NCI-H187 (cell line): Measurements from ENCODE around the gene PARP1.

Experiments used
- DNase-seq, 2 experiments: peaks; one replicate each; lab custom pipeline; 2025; lab: John Stamatoyannopoulos, UW

The PARP1 gene

GRCh38 chr1:226373376-226373775, 34.5 kb downstream of the PARP1 start:
- no peak for DNase-seq

- DNase-seq, result no peak
Observed at GRCh38 chr1:226372885-226373284, 35.0 kb downstream of the PARP1 start.

- DNase-seq, result no peak
Observed at GRCh38 chr1:226371866-226372490, 35.9 kb downstream of the PARP1 start.

- DNase-seq, result no peak
Observed at GRCh38 chr1:226371027-226371694, 36.7 kb downstream of the PARP1 start.

GRCh38 chr1:226370144-226370923, 37.6 kb downstream of the PARP1 start:
- no peak for DNase-seq

- no peak for DNase-seq
Observed at GRCh38 chr1:226369110-226369509, 38.8 kb downstream of the PARP1 start.

GRCh38 chr1:226366290-226366689, 41.6 kb downstream of the PARP1 start:
- DNase-seq, result no peak

GRCh38 chr1:226365831-226366231, 42.1 kb downstream of the PARP1 start:
- no peak for DNase-seq

GRCh38 chr1:226364901-226365565, 42.9 kb downstream of the PARP1 start:
- DNase-seq, result no peak

- no peak for DNase-seq
Observed at GRCh38 chr1:226364514-226364899, 43.4 kb downstream of the PARP1 start.

GRCh38 chr1:226363801-226364513, 43.9 kb downstream of the PARP1 start:
- DNase-seq, result no peak

GRCh38 chr1:226362891-226363447, 44.9 kb downstream of the PARP1 start:
- DNase-seq, result no peak

- no peak for DNase-seq
Observed at GRCh38 chr1:226362361-226362760, 45.5 kb downstream of the PARP1 start.

- DNase-seq, result no peak
Observed at GRCh38 chr1:226360106-226360746, 47.7 kb downstream of the PARP1 start.

GRCh38 chr1:226357416-226357815, 50.5 kb downstream of the PARP1 start:
- no peak for DNase-seq

- DNase-seq, result no peak
Observed at GRCh38 chr1:226355669-226356551, 52.0 kb downstream of the PARP1 start.

- no peak for DNase-seq
Observed at GRCh38 chr1:226355016-226355415, 52.9 kb downstream of the PARP1 start.

- no peak for DNase-seq
Observed at GRCh38 chr1:226353698-226354525, 54.0 kb downstream of the PARP1 start.

- DNase-seq, result no peak
Observed at GRCh38 chr1:226351709-226352108, 56.2 kb downstream of the PARP1 start.
